Glutamatergic neuron (in vitro differentiated cells): Measurements from ENCODE around the gene AACS. TPM values are rescaled to one million over a fixed set of nuclear protein-coding genes. Genes with fewer than 3 reads are reported as not detected.
A peak's percentile ranks its signal among the peaks of the same experiment; 100 is the strongest.

Experiments used
- DNase-seq: peaks from one replicate; pipeline ENCODE4 v3.0.0; 2022
- H3K27ac Mint-ChIP-seq: one replicate; pipeline ENCODE4 v1.8.0; 2020; ENCODE audit warnings: mild to moderate bottlenecking, mixed read lengths, inconsistent platforms; ENCODE audit not compliant: unreplicated experiment
- H3K27me3 Mint-ChIP-seq: one replicate; pipeline ENCODE4 v1.8.0; 2020; ENCODE audit warnings: mild to moderate bottlenecking, moderate library complexity, mixed read lengths, inconsistent platforms; ENCODE audit not compliant: unreplicated experiment
- H3K36me3 Mint-ChIP-seq: one replicate; pipeline ENCODE4 v1.8.0; 2020; ENCODE audit warnings: mild to moderate bottlenecking, mixed read lengths, inconsistent platforms; ENCODE audit not compliant: unreplicated experiment
- H3K4me1 Mint-ChIP-seq: one replicate; pipeline ENCODE4 v1.8.0; 2020; ENCODE audit warnings: mild to moderate bottlenecking, low read depth, mixed read lengths, inconsistent platforms; ENCODE audit not compliant: unreplicated experiment
- H3K4me3 Mint-ChIP-seq: one replicate; pipeline ENCODE4 v1.8.0; 2020; ENCODE audit warnings: mild to moderate bottlenecking, mixed read lengths, inconsistent platforms; ENCODE audit not compliant: unreplicated experiment
- H3K9me3 Mint-ChIP-seq: one replicate; pipeline ENCODE4 v1.8.0; 2020; ENCODE audit warnings: mild to moderate bottlenecking, moderate library complexity, mixed read lengths, inconsistent platforms; ENCODE audit not compliant: unreplicated experiment
- CTCF ChIP-seq: fragments of 200-600 bp; sonication (generic); IDR thresholded peaks from one replicate; pipeline ENCODE4 v1.5.0; 2021; ENCODE audit not compliant: partially characterized antibody, unreplicated experiment
- total RNA-seq: library from RNA; stranded (reverse); fragmentation: NEBNext Ultra II Directional; extraction: Animal tissue kit (Norgen Biotek cat#: 25700); gene quantifications from one replicate; pipeline ENCODE4 v1.2.1, GENCODE V29; 2021; ENCODE audit not compliant: unreplicated experiment

Gene AACS
- total RNA-seq, 1 donor from 2014 or later = 59.3 TPM

DNA sequence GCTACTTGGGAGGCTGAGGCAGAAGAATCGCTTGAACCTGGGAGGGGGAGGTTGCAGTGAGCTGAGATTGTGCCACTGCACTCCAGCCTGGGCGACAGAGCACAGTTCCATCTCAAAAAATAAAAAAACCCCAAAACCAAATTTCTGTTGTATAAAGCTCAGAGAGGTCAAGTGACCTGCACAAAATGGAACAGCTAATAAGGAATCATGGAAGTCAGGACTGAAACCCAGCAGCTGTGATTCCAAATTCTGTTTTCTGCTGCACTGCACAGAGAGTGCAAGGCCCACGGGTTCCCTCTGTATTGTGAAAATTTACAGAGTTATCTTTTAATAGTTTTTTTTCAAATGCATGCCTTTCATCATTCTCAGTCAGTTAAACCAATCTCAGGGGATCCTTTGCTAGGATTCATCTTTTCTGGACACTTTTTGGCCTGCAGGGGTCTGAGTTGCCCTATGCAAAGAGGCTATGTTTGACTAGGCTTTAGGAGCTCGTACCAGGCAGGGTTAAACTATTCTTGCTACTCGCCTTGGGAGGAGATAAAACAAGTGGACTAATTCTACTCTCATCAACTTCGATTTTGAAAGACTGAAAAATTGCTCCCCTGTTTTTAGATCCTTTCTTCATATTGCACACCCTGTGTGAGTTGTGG lies 26.1 kb upstream of the AACS start:
- H3K4me1 Mint-ChIP-seq = no peaks in the 10 kb centered on the region

DNA sequence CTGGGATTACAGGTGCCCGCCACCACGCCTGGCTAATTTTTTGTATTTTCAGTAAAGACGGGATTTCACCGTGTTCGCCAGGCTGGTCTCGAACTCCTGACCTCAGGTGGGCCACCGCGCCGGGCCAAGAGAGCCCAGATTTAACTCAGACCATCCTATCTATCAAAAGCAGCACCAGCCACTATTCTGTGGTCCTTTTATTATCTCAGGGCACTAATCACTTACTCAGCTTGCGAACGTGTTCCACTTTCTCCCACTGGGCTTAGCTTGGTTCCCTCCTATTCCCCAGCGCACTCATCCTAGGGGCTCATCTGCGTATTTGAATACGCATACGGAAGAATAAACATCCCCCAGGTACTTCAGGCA lies 16.2 kb upstream of the AACS start:
- Mint-ChIP-seq H3K27me3 (no peaks in the 10 kb centered on the region), H3K27ac (no peak overlapping the region), H3K4me1 (peaks cover 2% of the 10 kb centered on the region), H3K36me3 (peaks cover 3% of the 10 kb centered on the region), H3K9me3 (no peaks in the 10 kb centered on the region), H3K4me3 (peak overlapping the region; percentile 83)
- no peak for DNase-seq
- no peak for TF ChIP-seq CTCF

More for the DNA sequence above, 26.1 kb upstream of the AACS start:
- Mint-ChIP-seq H3K9me3 (no peaks in the 10 kb centered on the region), H3K27ac (no peak overlapping the region), H3K36me3 (peaks cover 5% of the 10 kb centered on the region), H3K27me3 (no peaks in the 10 kb centered on the region), H3K4me3 (no peak overlapping the region)
- no peak for DNase-seq
- TF ChIP-seq CTCF = no peak

DNA sequence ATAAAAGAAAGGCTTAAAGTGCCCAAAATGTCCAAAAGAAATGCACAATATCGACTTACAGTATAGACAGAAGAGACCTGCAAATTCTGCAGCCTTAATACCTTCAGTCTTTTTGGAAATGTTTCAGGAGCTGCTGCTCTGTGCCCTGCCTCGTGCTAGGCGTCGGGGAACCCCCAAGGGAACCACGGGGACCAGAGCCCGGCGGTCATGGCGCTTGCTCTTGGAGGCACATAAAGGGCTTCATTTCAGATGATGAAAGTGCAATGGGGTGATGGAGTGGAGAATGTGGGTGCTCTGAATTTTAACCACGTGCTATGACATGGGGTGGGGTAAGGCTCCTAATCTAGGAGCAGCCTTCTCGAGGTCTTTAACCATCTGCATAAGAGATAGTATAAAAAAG lies 14.8 kb upstream of the AACS start:
- Mint-ChIP-seq H3K27ac (peak overlapping the region; percentile 70), H3K36me3 (peaks cover 5% of the 10 kb centered on the region), H3K4me3 (no peak overlapping the region), H3K9me3 (no peaks in the 10 kb centered on the region), H3K27me3 (no peaks in the 10 kb centered on the region), H3K4me1 (peaks cover 2% of the 10 kb centered on the region)
- no peak for TF ChIP-seq CTCF
- DNase-seq = no peak

DNA sequence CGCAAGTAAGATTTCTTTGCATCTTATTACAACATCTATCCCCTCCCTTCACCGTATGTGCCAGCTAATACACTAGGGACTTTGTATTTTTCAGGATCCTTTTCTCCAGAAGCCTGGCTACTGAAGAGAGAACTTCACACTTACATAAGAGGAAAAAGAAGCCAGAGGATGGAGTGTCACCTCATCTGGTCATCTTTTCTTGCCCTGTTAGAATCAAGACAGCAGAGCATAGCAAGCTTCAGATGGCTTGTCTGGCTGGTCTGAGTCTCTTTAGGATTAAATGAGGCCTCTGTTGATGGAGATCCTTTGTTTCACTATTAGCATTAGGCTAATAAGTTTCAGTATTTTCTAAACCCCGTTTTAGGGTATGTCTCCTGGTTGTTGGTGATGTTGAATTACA lies 14.4 kb upstream of the AACS start:
- H3K4me1 Mint-ChIP-seq = peaks cover 2% of the 10 kb centered on the region
- H3K9me3 Mint-ChIP-seq = no peaks in the 10 kb centered on the region
- no peaks in the 10 kb centered on the region for H3K27me3 Mint-ChIP-seq
- TF ChIP-seq CTCF = no peak
- H3K36me3 Mint-ChIP-seq = peaks cover 5% of the 10 kb centered on the region
- no peak for DNase-seq
- peak overlapping the region; percentile 70 for H3K27ac Mint-ChIP-seq
- no peak overlapping the region for H3K4me3 Mint-ChIP-seq

GRCh38 chr12:125053821-125054220 lies 11.4 kb upstream of the AACS start:
- H3K27me3 Mint-ChIP-seq = no peaks in the 10 kb centered on the region
- TF ChIP-seq CTCF = no peak
- DNase-seq = no peak
- H3K4me3 Mint-ChIP-seq = no peak overlapping the region
- peaks cover 1% of the 10 kb centered on the region for H3K9me3 Mint-ChIP-seq
- H3K36me3 Mint-ChIP-seq = peaks cover 5% of the 10 kb centered on the region
- H3K27ac Mint-ChIP-seq = no peak overlapping the region
- H3K4me1 Mint-ChIP-seq = peaks cover 2% of the 10 kb centered on the region
